K562 (cell line): ENCODE measurements around the gene CD164. TPM values are rescaled to one million over a fixed set of nuclear protein-coding genes. Genes with fewer than 3 reads are reported as not detected.
A peak's percentile ranks its signal among the peaks of the same experiment; 100 is the strongest.

Experiments used
- ATF2 ChIP-seq: sonication (generic); formaldehyde crosslinking; IDR thresholded peaks from 2 replicates; pipeline ENCODE4 v1.8.1; 2022; ENCODE audit warnings: missing genetic modification reagents
- CBFA2T2 ChIP-seq: fragments of 450-650 bp; conservative IDR thresholded peaks from 2 replicates; pipeline ENCODE4 v1.6.1; 2017; ENCODE audit warnings: mild to moderate bottlenecking
- CBX1 ChIP-seq: sonication (generic); IDR thresholded peaks from 2 replicates; pipeline ENCODE4 v1.6.1; 2016; ENCODE audit warnings: antibody characterized with exemption, low read depth, mild to moderate bottlenecking
- CBX3 ChIP-seq, 2 experiments: IDR thresholded peaks; 1 replicate in 1 of 2; 2 replicates in 1 of 2; pipeline ENCODE4 v1.6.1; 2012; ENCODE audit warnings: inconsistent platforms in 2 of 2, low read length in 2 of 2, borderline replicate concordance in 1 of 2, control low read depth in 1 of 2
- CHD4 ChIP-seq: fragments of 200-600 bp; sonication (generic); IDR thresholded peaks from 3 replicates; pipeline ENCODE4 v1.6.1; 2012; ENCODE audit warnings: low read depth, mild to moderate bottlenecking, mixed read lengths, low read length, inconsistent platforms; ENCODE audit not compliant: insufficient read depth, insufficient replicate concordance, poor library complexity, severe bottlenecking
- HCFC1 ChIP-seq: IDR thresholded peaks from 2 replicates; pipeline ENCODE4 v1.6.1; 2012; ENCODE audit warnings: low read depth, low read length, improper control_type of control experiment
- HEY1 ChIP-seq: fragments of 250-450 bp; sonication (Bioruptor Pico); IDR thresholded peaks from 2 replicates; pipeline ENCODE4 v1.5.0; 2020; ENCODE audit warnings: mild to moderate bottlenecking, moderate library complexity, borderline replicate concordance
- HNRNPH1 ChIP-seq: fragments of 200-400 bp; formaldehyde crosslinking; optimal IDR thresholded peaks from 2 replicates; pipeline ENCODE3; 2017; ENCODE audit warnings: low read depth, mild to moderate bottlenecking, low read length, moderate library complexity
- IRF9 ChIP-seq: fragments of 450-650 bp; IDR thresholded peaks from 2 replicates; pipeline ENCODE4 v1.6.1; 2016; ENCODE audit warnings: missing biosample characterization, missing genetic modification characterization
- KHSRP ChIP-seq: fragments of 450-650 bp; IDR thresholded peaks from 2 replicates; pipeline ENCODE4 v1.6.1; 2017
- MEIS2 ChIP-seq: fragments of 450-650 bp; IDR thresholded peaks from 2 replicates; pipeline ENCODE4 v1.6.1; 2014; ENCODE audit warnings: mild to moderate bottlenecking; ENCODE audit not compliant: partially characterized antibody
- NONO ChIP-seq, 2 experiments: fragments of 200-400 bp in 1 of 2; fragments of 450-650 bp in 1 of 2; formaldehyde crosslinking in 1 of 2; IDR thresholded peaks; 2 replicates each; pipeline ENCODE4 v1.6.1; 2017; ENCODE audit warnings: low read depth in 2 of 2, mild to moderate bottlenecking in 2 of 2, moderate library complexity in 2 of 2, low read length in 1 of 2
- RBM25 ChIP-seq: fragments of 200-400 bp; formaldehyde crosslinking; IDR thresholded peaks from 2 replicates; pipeline ENCODE4 v1.6.1; 2018; ENCODE audit warnings: low read length, low read depth, moderate library complexity; ENCODE audit not compliant: severe bottlenecking
- SAP30 ChIP-seq: fragments of 200-600 bp; sonication (generic); IDR thresholded peaks from 2 replicates; pipeline ENCODE4 v1.6.1; 2012; ENCODE audit warnings: borderline replicate concordance, low read depth, mild to moderate bottlenecking, moderate library complexity, low read length, control low read depth, inconsistent platforms; ENCODE audit not compliant: insufficient read depth, poor library complexity, severe bottlenecking
- SREBF2 ChIP-seq: sonication (generic); formaldehyde crosslinking; IDR thresholded peaks from 2 replicates; pipeline ENCODE4 v1.4.0; 2020; ENCODE audit warnings: mild to moderate bottlenecking, missing genetic modification reagents
- TCF15 ChIP-seq: fragments of 250-450 bp; sonication (Bioruptor Pico); IDR thresholded peaks from 2 replicates; pipeline ENCODE4 v1.8.0; 2022; ENCODE audit warnings: moderate library complexity, mild to moderate bottlenecking, inconsistent platforms
- THRAP3 ChIP-seq: fragments of 450-650 bp; IDR thresholded peaks from 2 replicates; pipeline ENCODE4 v1.6.1; 2016; ENCODE audit warnings: mild to moderate bottlenecking, inconsistent platforms, borderline replicate concordance
- TOE1 ChIP-seq, 2 experiments: fragments of 450-650 bp in 1 of 2; sonication (generic) in 1 of 2; formaldehyde crosslinking in 1 of 2; IDR thresholded peaks; 2 replicates each; pipeline versions ENCODE4 v1.7.1 to v1.8.0; 2016 to 2022; ENCODE audit warnings: borderline replicate concordance in 2 of 2, mild to moderate bottlenecking in 2 of 2, antibody characterized with exemption in 1 of 2, inconsistent platforms in 1 of 2, low read depth in 1 of 2, missing genetic modification reagents in 1 of 2, moderate library complexity in 1 of 2
- TSC22D4 ChIP-seq: fragments of 450-650 bp; IDR thresholded peaks from 2 replicates; pipeline ENCODE4 v1.6.1; 2016; ENCODE audit warnings: missing genetic modification characterization, missing biosample characterization, control low read depth
- ZBTB43 ChIP-seq: sonication (generic); formaldehyde crosslinking; IDR thresholded peaks from 2 replicates; pipeline ENCODE4 v1.8.0; 2023; ENCODE audit warnings: mild to moderate bottlenecking, missing genetic modification reagents
- ZNF239 ChIP-seq: fragments of 250-450 bp; sonication (Bioruptor Pico); IDR thresholded peaks from 2 replicates; pipeline ENCODE4 v1.4.0; 2020; ENCODE audit warnings: mild to moderate bottlenecking
- ZNF445 ChIP-seq: fragments of 250-450 bp; sonication (Bioruptor Pico); IDR thresholded peaks from 2 replicates; pipeline ENCODE4 v1.4.0; 2020; ENCODE audit warnings: low read depth, mild to moderate bottlenecking, moderate library complexity
- ZNF830 ChIP-seq: fragments of 250-450 bp; sonication (Bioruptor Pico); IDR thresholded peaks from 2 replicates; pipeline ENCODE4 v1.5.0; 2021; ENCODE audit warnings: mild to moderate bottlenecking
- polyA plus RNA-seq, 8 experiments: library from polyadenylated mRNA; depleted of rRNA in 4 of 8; stranded (reverse) in 5 of 8; unstranded in 3 of 8; fragments of >200 nt; fragmentation: Nextera tagmentation in 2 of 8; fragmentation: Illumina TruSeq in 1 of 8; extraction: Ambion mirVana in 2 of 8; extraction: Trizol in 1 of 8; gene quantifications; 2 replicates each; pipeline versions ENCODE4 v1.2.1 to v1.2.3, GENCODE V29; 2011 to 2014; ENCODE audit warnings: inconsistent platforms in 1 of 8, missing spikeins in 1 of 8
- total RNA-seq, 7 experiments: library from RNA; depleted of rRNA in 6 of 7; stranded (reverse); fragments of >200 nt in 6 of 7; fragmentation: Illumina TruSeq in 2 of 7; extraction: Trizol in 2 of 7; gene quantifications; 2 replicates each; pipeline versions ENCODE4 v1.2.1 to v1.2.3, GENCODE V29; 2011 to 2021; ENCODE audit warnings: low replicate concordance in 1 of 7

The CD164 gene
- total and polyA plus RNA-seq, 9 of the 15 experiments (the other 6 are each of a cell fraction or from before 2014, with no cell fraction given): 79.5 to 317 (median 165) TPM

- 0 out of 2 replicates have a peak, but pooled peaks have one; percentile 31 for TF ChIP-seq ZBTB43 (CRISPR knock-in tag)
- TF ChIP-seq HNRNPH1: no peak
- no peak for TF ChIP-seq CHD4
- no peak for TF ChIP-seq TCF15 (CRISPR knock-in tag)
- TF ChIP-seq ZNF239 (CRISPR knock-in tag): no peak
- no peak for TF ChIP-seq IRF9
- no peak for TF ChIP-seq HCFC1
- no peak; the same call in 1 of the 2 replicates for TF ChIP-seq TOE1 (IDR thresholded peaks at IDR 0.05; ENCODE audit: borderline replicate concordance)
- TF ChIP-seq TOE1 (CRISPR knock-in tag; IDR thresholded peaks at IDR 0.05; ENCODE audit: borderline replicate concordance, low read depth): peak; percentile 92; the same call in 1 of the 2 replicates
- TF ChIP-seq RBM25: no peak
- peak; percentile 7 for TF ChIP-seq MEIS2
- peak; percentile 53 for TF ChIP-seq SAP30
- TF ChIP-seq CBX1: no peak; the same call in 1 of the 2 replicates
- no peak for TF ChIP-seq SREBF2
- peak in 1 of 2 experiments; percentile 30; a peak in 1 of 3 replicates for TF ChIP-seq CBX3 (IDR thresholded peaks at IDR 0.05; ENCODE audit: borderline replicate concordance in 1 of 2, low read length in 2 of 2)
- TF ChIP-seq NONO (IDR thresholded peaks at IDR 0.05; ENCODE audit: low read depth in 2 of 2, low read length in 1 of 2): 0 out of 4 replicates have a peak, but pooled peaks of 1 of the 2 experiments have one; percentile 24
- TF ChIP-seq ZNF830: 0 out of 2 replicates have a peak, but pooled peaks have one; percentile 67
- TF ChIP-seq THRAP3: no peak
- no peak for TF ChIP-seq HEY1 (CRISPR knock-in tag)
- TF ChIP-seq CBFA2T2: no peak
- no peak for TF ChIP-seq ATF2 (CRISPR knock-in tag)
- no peak for TF ChIP-seq TSC22D4 (tag)
- no peak for TF ChIP-seq KHSRP
- TF ChIP-seq ZNF445 (CRISPR knock-in tag): no peak
These were observed at the start of gene CD164 (continued) for GRCh38 chr6:109381747-109382575.
